GM18870 (cell line): ENCODE results near the gene PRPF19.

Experiments
- ATAC-seq: cut with Tn5 transposase; IDR thresholded peaks from one replicate; pipeline ENCODE4 v1.9.1; 2021; ENCODE audit warnings: moderate library complexity; ENCODE audit not compliant: unreplicated experiment

Gene PRPF19

GRCh38 chr11:60875366-60876167, 30.8 kb downstream of the PRPF19 start:
- no peak for ATAC-seq

GRCh38 chr11:60874421-60875365, 31.7 kb downstream of the PRPF19 start:
- ATAC-seq, result no peak

DNA sequence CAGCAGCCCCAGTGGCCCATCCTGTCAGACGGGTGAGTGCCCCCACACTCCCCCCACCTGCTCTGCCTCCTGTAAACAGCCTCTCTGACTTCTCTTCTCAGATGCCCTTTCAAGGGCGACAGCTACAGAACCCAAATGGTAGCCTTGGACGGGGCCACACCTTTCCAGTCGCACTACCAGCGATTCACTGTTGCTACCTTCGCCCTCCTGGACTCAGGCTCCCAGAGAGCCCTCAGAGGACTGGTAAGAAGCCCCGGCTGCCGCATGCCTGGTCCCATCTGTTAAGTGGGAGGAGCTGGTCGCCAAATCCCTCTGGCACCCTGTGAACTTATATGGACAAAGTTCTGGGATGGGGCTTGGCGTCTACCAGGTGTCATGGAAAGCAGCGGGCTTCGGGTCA, 32.9 kb downstream of the PRPF19 start:
- ATAC-seq, result no peak

GRCh38 chr11:60872961-60873524, 33.3 kb downstream of the PRPF19 start:
- ATAC-seq, result no peak

DNA sequence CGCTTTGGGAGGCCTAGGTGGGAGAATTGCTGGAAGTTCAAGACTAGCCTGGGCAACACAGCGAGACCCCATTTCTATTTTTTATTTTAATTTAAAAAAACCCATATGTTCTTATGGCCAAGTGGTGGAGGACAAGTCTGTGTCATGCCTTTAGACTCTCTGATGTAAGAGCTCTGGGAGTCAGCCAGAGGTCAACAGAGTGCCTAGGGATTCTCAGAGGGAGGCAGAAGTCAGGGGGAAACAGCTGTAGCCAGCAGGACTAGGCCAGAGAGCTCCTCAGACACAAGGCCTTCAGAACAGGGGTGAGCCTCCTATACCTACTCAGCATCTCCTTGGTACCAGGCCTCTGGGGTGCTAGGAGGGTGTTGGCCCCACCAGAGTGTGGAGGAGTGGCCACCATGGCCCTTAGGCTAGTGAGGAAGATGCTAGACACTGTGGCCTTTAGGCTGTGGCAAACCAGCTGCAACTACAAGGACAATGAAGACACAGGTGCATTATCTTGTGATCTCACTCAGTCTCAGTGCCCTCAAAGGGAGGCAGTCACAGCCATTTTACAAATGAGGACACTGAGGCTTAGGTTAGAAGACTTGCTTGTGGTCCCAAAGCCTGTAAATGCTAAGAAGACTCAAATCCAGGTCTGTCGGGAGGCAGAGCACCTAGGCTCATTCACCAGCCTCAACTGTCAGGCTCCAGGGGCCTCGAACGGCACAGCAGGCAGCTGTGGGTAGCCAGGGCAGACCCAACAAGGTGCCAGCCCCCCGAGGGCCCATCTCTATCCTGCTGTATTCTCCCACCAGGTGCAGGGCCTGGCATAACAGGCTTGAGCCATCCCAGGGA, 34.0 kb downstream of the PRPF19 start:
- ATAC-seq, result no peak

GRCh38 chr11:60871378-60872061, 34.9 kb downstream of the PRPF19 start:
- ATAC-seq, result no peak

DNA sequence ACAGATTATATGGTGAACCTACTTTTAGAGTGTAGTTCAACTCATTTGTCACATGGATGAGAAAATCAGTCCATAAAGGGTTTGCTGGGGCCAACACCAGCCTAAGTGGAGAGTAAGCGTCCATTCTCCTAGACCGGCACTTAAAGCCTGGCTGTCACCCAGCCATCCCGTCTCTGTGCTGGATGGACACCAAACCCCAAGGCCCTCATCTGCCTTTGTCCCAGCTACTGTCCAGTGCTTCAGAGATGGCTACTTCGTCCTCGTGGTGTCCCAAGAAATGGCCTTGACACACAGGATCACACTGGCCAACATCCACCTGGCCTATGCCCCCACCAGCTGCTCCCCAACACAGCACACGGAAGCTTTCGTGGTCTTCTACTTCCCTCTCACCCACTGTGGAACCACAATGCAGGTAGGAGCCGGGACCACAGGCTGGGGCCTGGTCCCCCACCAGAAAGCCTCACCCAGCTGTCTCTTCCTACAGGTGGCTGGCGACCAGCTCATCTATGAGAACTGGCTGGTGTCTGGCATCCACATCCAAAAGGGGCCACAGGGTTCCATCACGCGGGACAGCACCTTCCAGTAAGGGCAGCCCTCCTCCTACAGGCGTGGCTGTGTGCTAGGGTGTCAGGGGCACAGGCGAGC, 35.5 kb downstream of the PRPF19 start:
- ATAC-seq, result no peak

DNA sequence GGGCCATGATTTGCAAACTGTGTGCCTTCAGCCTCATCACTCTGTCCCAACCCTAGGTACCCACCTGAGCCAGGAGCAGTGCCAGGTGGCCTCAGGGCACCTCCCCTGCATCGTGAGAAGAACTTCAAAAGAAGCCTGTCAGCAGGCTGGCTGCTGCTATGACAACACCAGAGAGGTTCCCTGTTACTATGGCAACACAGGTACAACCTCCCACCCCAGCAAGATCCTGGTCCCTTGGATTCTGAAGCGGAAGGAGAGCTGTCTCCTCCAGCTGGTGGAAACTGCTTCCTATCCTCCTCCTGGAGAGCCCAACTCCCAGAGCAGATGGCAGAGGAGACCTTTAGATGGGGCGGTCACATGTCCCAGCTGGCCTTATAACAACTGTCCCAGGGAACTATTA, 36.1 kb downstream of the PRPF19 start:
- no peak for ATAC-seq

DNA sequence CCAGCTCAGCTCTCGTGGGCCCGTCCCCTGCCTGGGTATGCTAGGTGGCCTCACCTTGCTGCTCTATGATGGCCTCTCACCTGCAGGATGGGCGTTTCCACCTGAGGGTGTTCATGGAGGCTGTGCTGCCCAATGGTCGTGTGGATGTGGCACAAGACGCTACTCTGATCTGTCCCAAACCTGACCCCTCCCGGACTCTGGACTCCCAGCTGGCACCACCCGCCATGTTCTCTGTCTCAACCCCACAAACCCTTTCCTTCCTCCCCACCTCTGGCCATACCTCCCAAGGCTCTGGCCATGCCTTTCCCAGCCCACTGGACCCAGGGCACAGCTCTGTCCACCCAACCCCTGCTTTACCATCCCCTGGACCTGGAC, 36.9 kb downstream of the PRPF19 start:
- no peak for ATAC-seq

DNA sequence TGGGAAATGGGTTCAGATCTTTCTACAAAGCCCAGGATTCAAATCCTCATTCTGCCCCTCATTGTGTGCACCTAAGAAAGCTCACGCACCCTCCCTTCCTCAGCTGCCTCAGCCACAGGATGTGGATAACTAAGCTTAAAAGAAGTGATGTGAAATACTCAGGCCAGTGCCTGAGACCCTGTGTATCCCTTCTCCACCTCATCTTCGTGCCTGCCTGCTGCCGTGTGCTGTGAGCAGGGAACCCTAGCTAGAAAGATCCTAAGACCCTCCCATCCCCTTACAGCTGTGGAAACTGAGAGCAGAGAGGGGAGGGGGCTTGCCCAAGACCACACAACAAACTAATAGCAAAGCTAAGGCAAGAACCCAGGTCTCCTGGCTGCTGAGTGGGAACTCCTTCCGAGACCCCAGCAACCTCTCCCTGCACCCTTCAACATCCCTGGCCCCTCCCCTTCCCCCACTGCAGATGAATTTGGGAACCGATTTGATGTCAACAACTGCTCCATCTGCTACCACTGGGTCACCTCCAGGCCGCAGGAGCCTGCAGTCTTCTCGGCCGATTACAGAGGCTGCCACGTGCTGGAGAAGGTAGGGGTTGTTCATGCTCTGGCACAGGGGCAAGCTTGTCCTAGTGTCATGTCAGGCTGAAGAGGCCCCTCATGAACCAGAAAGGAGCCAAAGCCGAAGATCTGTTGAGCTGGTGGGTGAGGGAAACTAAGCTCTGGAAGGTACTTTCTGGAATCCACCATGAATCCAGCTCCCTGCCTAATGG, 37.5 kb downstream of the PRPF19 start:
- no peak for ATAC-seq

- ATAC-seq, result no peak
These were observed 38.3 kb downstream of the PRPF19 start for GRCh38 chr11:60867871-60868681.

GRCh38 chr11:60866911-60867870, 39.2 kb downstream of the PRPF19 start, which contains the start of gene ZP1:
Gene ZP1 (plus strand): TSS chr11:60867542. CDS start chr11:60867562, 20 bp downstream.
- ATAC-seq, result no peak

- no peak for ATAC-seq
These were observed 41.4 kb downstream of the PRPF19 start for GRCh38 chr11:60864856-60865513.

GRCh38 chr11:60863550-60864521, 42.5 kb downstream of the PRPF19 start:
- no peak for ATAC-seq

- no peak for ATAC-seq
These were observed 44.2 kb downstream of the PRPF19 start for GRCh38 chr11:60862171-60862570.
